GM12878 (cell line): Measurements from ENCODE around the gene SETDB1. TPM values are rescaled to one million over a fixed set of nuclear protein-coding genes. Genes with fewer than 3 reads are reported as not detected.

Source experiments
- BCLAF1 ChIP-seq: fragments of 450-650 bp; IDR thresholded peaks from 2 replicates; pipeline ENCODE4 v1.6.1; 2017; ENCODE audit warnings: antibody characterized with exemption, mild to moderate bottlenecking, moderate library complexity
- BMI1 ChIP-seq: fragments of 450-650 bp; IDR thresholded peaks from 2 replicates; pipeline ENCODE4 v1.6.1; 2016; ENCODE audit warnings: mild to moderate bottlenecking, moderate library complexity, borderline replicate concordance
- CHD4 ChIP-seq: fragments of 200-600 bp; sonication (generic); IDR thresholded peaks from 2 replicates; pipeline ENCODE4 v1.6.1; 2016; ENCODE audit warnings: mild to moderate bottlenecking
- FOXM1 ChIP-seq: IDR thresholded peaks from 2 replicates; pipeline ENCODE4 v1.6.1; 2012; ENCODE audit warnings: low read depth, mild to moderate bottlenecking, inconsistent platforms, low read length, moderate library complexity
- GABPA ChIP-seq: IDR thresholded peaks from 2 replicates; pipeline ENCODE4 v1.6.1; 2014; ENCODE audit warnings: antibody characterized with exemption, low read depth, mild to moderate bottlenecking, inconsistent platforms
- HDAC2 ChIP-seq: fragments of 200-600 bp; sonication (generic); IDR thresholded peaks from 2 replicates; pipeline ENCODE4 v1.6.1; 2017
- MXI1 ChIP-seq: fragments of 150-350 bp; IDR thresholded peaks from 2 replicates; pipeline ENCODE4 v1.6.1; 2011; ENCODE audit warnings: low read depth, mild to moderate bottlenecking, inconsistent platforms, low read length, improper control_type of control experiment
- NFIC ChIP-seq: IDR thresholded peaks from 2 replicates; pipeline ENCODE4 v1.6.1; 2012; ENCODE audit warnings: low read depth, mild to moderate bottlenecking, inconsistent platforms, low read length, moderate library complexity
- NFYB ChIP-seq: IDR thresholded peaks from 2 replicates; pipeline ENCODE4 v1.6.1; 2011; ENCODE audit warnings: low read depth, mild to moderate bottlenecking, low read length, improper control_type of control experiment, moderate library complexity; ENCODE audit not compliant: insufficient read depth
- NR2C2 ChIP-seq: IDR thresholded peaks from 2 replicates; pipeline ENCODE4 v1.6.1; 2011; ENCODE audit warnings: borderline replicate concordance, low read depth; ENCODE audit not compliant: control insufficient read depth, insufficient read length
- POLR2AphosphoS5 ChIP-seq: IDR thresholded peaks from 2 replicates; pipeline ENCODE4 v1.6.1; 2011; ENCODE audit warnings: mild to moderate bottlenecking, low read length, inconsistent platforms
- RUNX3 ChIP-seq: IDR thresholded peaks from 2 replicates; pipeline ENCODE4 v1.6.1; 2012; ENCODE audit warnings: low read length, inconsistent platforms
- TCF7 ChIP-seq: IDR thresholded peaks from 2 replicates; pipeline ENCODE4 v1.6.1; 2014; ENCODE audit warnings: antibody characterized with exemption, borderline replicate concordance
- polyA plus RNA-seq, 11 experiments: library from polyadenylated mRNA; depleted of rRNA in 4 of 11; unstranded in 6 of 11; stranded (reverse) in 5 of 11; fragments of >200 nt; fragmentation: Nextera tagmentation in 4 of 11; fragmentation: Illumina TruSeq in 1 of 11; extraction: Ambion mirVana in 4 of 11; extraction: Trizol in 1 of 11; gene quantifications; 1 replicate in 1 of 11; 2 replicates in 10 of 11; pipeline versions ENCODE4 v1.2.1 to v1.2.3, GENCODE V29; 2011 to 2016; ENCODE audit warnings: inconsistent platforms in 2 of 11, missing spikeins in 2 of 11, low read depth in 1 of 11
- total RNA-seq, 4 experiments: library from RNA; depleted of rRNA in 3 of 4; stranded (reverse); fragments of >200 nt in 3 of 4; fragmentation: Illumina TruSeq in 1 of 4; extraction: Trizol in 1 of 4; gene quantifications; 2 replicates each; pipeline versions ENCODE4 v1.2.1 to v1.2.3, GENCODE V29; 2013 to 2021

SETDB1 gene
- total and polyA plus RNA-seq, 10 of the 15 experiments (the other 5 are each of a cell fraction or from before 2014, with no cell fraction given): 14.3 to 56.7 (median 35.7) TPM

- TF ChIP-seq BCLAF1: no peak
- TF ChIP-seq POLR2AphosphoS5: peak; percentile 40; the same call in 1 of the 2 replicates
- TF ChIP-seq NFYB: no peak
- TF ChIP-seq TCF7: no peak
- TF ChIP-seq GABPA: peak; percentile 78
- no peak for TF ChIP-seq FOXM1
- TF ChIP-seq HDAC2: no peak
- no peak for TF ChIP-seq RUNX3
- TF ChIP-seq MXI1: no peak; the same call in 1 of the 2 replicates
- no peak for TF ChIP-seq CHD4
- no peak for TF ChIP-seq BMI1
- TF ChIP-seq NFIC: no peak
- TF ChIP-seq NR2C2: no peak
Observed at GRCh38 chr1:151008244-151009205, 82.4 kb downstream of the SETDB1 start, which contains the start of gene PRUNE1 (continued).
